Neuronal stem cell (in vitro differentiated cells): ENCODE measurements around the gene CROCC2.

Source experiments
- DNase-seq: peaks from one replicate; pipeline ENCODE4 v3.0.0-alpha.2; 2013; ENCODE audit warnings: low spot score
- H2AFZ ChIP-seq: one replicate; pipeline ENCODE4 v1.6.1; 2013; ENCODE audit warnings: mild to moderate bottlenecking, low read length, inconsistent platforms
- H2AK5ac ChIP-seq: 2 replicates; pipeline ENCODE4 v1.6.1; 2013; ENCODE audit warnings: low read depth, mild to moderate bottlenecking, inconsistent platforms, low read length, moderate library complexity, mixed read lengths
- H2BK120ac ChIP-seq: 2 replicates; pipeline ENCODE4 v1.6.1; 2013; ENCODE audit warnings: low read depth, mild to moderate bottlenecking, inconsistent platforms, low read length, moderate library complexity, mixed read lengths
- H2BK12ac ChIP-seq: one replicate; pipeline ENCODE4 v1.6.1; 2013; ENCODE audit warnings: low read length, inconsistent platforms
- H2BK15ac ChIP-seq: 2 replicates; pipeline ENCODE4 v1.6.1; 2013; ENCODE audit warnings: mild to moderate bottlenecking, low read length, inconsistent platforms, mixed read lengths
- H2BK5ac ChIP-seq: one replicate; pipeline ENCODE4 v1.6.1; 2013; ENCODE audit warnings: inconsistent platforms, mild to moderate bottlenecking, low read length, moderate library complexity
- H3K14ac ChIP-seq: one replicate; pipeline ENCODE4 v1.6.1; 2013; ENCODE audit warnings: low read length, inconsistent platforms
- H3K18ac ChIP-seq: 2 replicates; pipeline ENCODE4 v1.6.1; 2013; ENCODE audit warnings: low read length, inconsistent platforms
- H3K23ac ChIP-seq: 2 replicates; pipeline ENCODE4 v1.6.1; 2013; ENCODE audit warnings: low read depth, mild to moderate bottlenecking, mixed read lengths, low read length, inconsistent platforms; ENCODE audit not compliant: poor library complexity
- H3K27ac ChIP-seq: replicated peaks from 3 replicates; pipeline ENCODE4 v1.5.1; 2013; ENCODE audit warnings: low read length, inconsistent platforms
- H3K27me3 ChIP-seq, 3 experiments: 2 replicates each; pipeline ENCODE4 v1.6.1; 2013; ENCODE audit warnings: low read length in 3 of 3, mild to moderate bottlenecking in 2 of 3, inconsistent platforms in 1 of 3, low read depth in 1 of 3, mixed read lengths in 1 of 3, moderate library complexity in 1 of 3; ENCODE audit not compliant: control insufficient read depth in 3 of 3, insufficient read depth in 3 of 3
- H3K36me3 ChIP-seq, 2 donors: replicated peaks in 1 of 2; 2 replicates each; pipeline ENCODE4 v1.6.1; 2013; ENCODE audit warnings: low read length in 2 of 2; ENCODE audit not compliant: control insufficient read depth in 2 of 2, insufficient read depth in 2 of 2
- H3K4ac ChIP-seq: 2 replicates; pipeline ENCODE4 v1.6.1; 2013; ENCODE audit warnings: inconsistent platforms, mild to moderate bottlenecking, low read length, moderate library complexity
- H3K4me1 ChIP-seq, 2 donors: 1 replicate in 1 of 2; 2 replicates in 1 of 2; pipeline ENCODE4 v1.6.1; 2013; ENCODE audit warnings: low read length in 2 of 2, low read depth in 1 of 2; ENCODE audit not compliant: control insufficient read depth in 2 of 2, insufficient read depth in 1 of 2
- H3K4me2 ChIP-seq: one replicate; pipeline ENCODE4 v1.6.1; 2013; ENCODE audit warnings: mild to moderate bottlenecking, low read length, inconsistent platforms; ENCODE audit not compliant: insufficient read depth, poor library complexity, severe bottlenecking
- H3K4me3 ChIP-seq, 2 donors: 2 replicates each; pipeline ENCODE4 v1.5.1; 2013; ENCODE audit warnings: low read length in 2 of 2, mild to moderate bottlenecking in 2 of 2, inconsistent platforms in 1 of 2, moderate library complexity in 1 of 2
- H3K79me1 ChIP-seq: one replicate; pipeline ENCODE4 v1.6.1; 2013; ENCODE audit warnings: low read depth, mild to moderate bottlenecking, inconsistent platforms, low read length, moderate library complexity
- H3K9ac ChIP-seq: one replicate; pipeline ENCODE4 v1.6.1; 2013; ENCODE audit warnings: mild to moderate bottlenecking, low read depth, low read length, inconsistent platforms; ENCODE audit not compliant: poor library complexity
- H3K9me3 ChIP-seq, 2 donors: replicated peaks in 1 of 2; 2 replicates each; pipeline versions ENCODE3 to v1.6.1; 2013; ENCODE audit warnings: low read length in 2 of 2, mild to moderate bottlenecking in 2 of 2, inconsistent platforms in 1 of 2, low read depth in 1 of 2, mixed read lengths in 1 of 2, moderate library complexity in 1 of 2; ENCODE audit not compliant: control insufficient read depth in 2 of 2, insufficient read depth in 1 of 2
- H4K8ac ChIP-seq: one replicate; pipeline ENCODE4 v1.6.1; 2013; ENCODE audit warnings: low read depth, mild to moderate bottlenecking, inconsistent platforms, low read length, moderate library complexity
- H4K91ac ChIP-seq: one replicate; pipeline ENCODE4 v1.6.1; 2013; ENCODE audit warnings: low read length, low read depth, mild to moderate bottlenecking, inconsistent platforms; ENCODE audit not compliant: poor library complexity
- WGBS, 2 donors: extraction: QIAGEN DNeasy Blood & Tissue Kit; methylation state at CpG; one replicate each; pipeline ENCODE4 v1.1.7; 2013; ENCODE audit warnings: missing lambda C conversion rate in 2 of 2, mixed read lengths in 1 of 2; ENCODE audit not compliant: insufficient read length in 2 of 2, insufficient replicate concordance in 1 of 2; ENCODE audit errors: extremely low coverage in 2 of 2; 5-methylcytosine and 5-hydroxymethylcytosine counted together

Gene CROCC2

DNA sequence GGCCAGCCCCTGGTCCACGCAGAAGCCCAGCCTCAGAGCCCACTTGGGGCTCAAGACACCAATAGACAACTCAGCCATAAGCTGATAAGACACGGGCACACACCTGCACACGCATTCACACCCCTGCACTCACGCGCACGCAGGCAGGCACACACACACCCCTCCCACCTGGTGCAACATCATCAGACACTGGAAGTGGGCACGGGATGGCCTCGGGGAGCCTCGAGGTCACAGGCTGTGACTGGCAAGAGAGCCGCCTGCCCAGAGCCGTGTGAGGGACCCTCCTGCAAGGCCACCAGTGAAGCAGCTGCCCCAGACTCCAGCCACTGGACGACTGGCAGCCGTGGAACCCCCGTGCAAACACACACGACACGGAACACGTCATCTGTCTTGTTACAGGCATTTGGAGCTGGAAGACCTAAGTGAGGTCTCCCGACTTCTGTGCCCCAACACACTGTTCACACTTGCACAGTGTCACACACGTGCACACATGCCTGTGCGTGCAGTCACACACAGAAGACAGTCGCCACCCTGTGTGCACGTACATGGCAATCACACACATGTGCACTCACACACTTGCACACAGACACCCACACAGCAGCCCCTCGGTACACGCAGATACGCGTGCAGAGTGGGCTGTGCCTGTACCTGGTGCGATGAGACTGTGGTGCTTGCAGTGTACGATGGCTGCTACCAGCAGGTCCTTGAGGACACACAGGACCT, 11.1 kb upstream of the CROCC2 start:
- Histone ChIP-seq H3K27ac (no peak overlapping the region), H2BK5ac (no peak overlapping the region), H3K9ac (peak overlapping the region; percentile 67), H3K4ac (no peak overlapping the region), H2AK5ac (peak overlapping the region; percentile 81), H4K91ac (peak overlapping the region; percentile 19), H3K27me3 (peaks cover 0 to 15% (median 3%) of the 10 kb centered on the region in 3 experiments), H3K4me2 (no peak overlapping the region), H3K36me3 (no peaks in the 10 kb centered on the region), H2BK15ac (peak overlapping the region; percentile 88), H2AFZ (no peak overlapping the region), H3K79me1 (no peaks in the 10 kb centered on the region), H3K4me3 (peak overlapping the region in 1 of 2 donors; percentile 55), H3K4me1 (peaks cover 0 to 4% of the 10 kb centered on the region in 2 donors), H2BK12ac (peak overlapping the region; percentile 97), H3K9me3 (no peaks in the 10 kb centered on the region), H3K14ac (peak overlapping the region; percentile 95), H3K23ac (peak overlapping the region; percentile 98), H4K8ac (no peak overlapping the region), H3K18ac (peak overlapping the region; percentile 66), H2BK120ac (no peak overlapping the region)
- DNase-seq = no peak
- no CpG with 5 or more reads among the region's 28 CpGs for WGBS, 2 donors

DNA sequence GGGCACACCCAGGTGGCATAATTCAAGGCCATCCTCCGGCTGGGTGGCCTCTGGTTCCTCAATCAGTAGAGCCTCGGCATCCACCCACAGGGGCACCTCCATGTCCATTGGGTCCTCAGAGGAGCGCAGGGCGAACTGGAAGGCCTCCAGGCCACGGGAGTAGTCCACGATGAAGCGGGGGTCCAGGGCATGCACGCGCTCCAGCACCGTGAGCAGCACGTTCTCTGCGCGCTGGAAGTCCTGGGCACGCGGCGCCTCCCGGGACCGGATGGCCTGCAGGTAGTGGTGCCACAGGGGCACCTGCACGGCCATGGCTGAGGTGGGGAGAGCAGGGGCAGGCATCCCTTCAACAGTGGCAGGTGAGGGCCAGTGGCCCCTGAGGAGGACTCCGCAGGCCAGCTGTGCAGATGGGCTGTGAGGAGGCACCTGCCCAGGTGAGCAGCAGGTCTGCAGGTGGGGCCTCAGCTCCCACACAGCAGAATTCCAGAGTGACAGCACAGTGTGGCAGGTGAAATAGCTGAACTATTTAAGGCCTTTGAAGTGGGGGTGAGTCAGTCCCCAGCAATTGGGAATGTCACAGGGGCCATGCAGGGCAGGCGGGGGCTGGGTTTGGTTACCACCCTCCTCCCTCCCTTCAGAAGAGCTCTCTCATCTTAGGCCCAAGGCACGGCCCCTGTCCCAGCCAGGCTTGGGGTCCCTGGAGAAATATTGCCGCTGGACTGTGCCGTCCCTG, 10.3 kb upstream of the CROCC2 start, which contains the start of gene MAB21L4:
MAB21L4 (minus strand) TSS at position 501 of the 733 bp plus-strand sequence; CDS start at position 342, 159 bp downstream.
- no peak for DNase-seq
- Histone ChIP-seq H3K4me3 (peak within 1 kb of the TSS in 1 of 2 donors; percentile 55), H2BK12ac (peak within 1 kb of the TSS; percentile 97), H2BK5ac (no peak within 1 kb of the TSS), H3K36me3 (no peaks in the 10 kb centered on the region), H2BK120ac (no peak within 1 kb of the TSS), H3K4ac (no peak within 1 kb of the TSS), H3K4me2 (peak within 1 kb of the TSS; percentile 11), H3K9ac (peak within 1 kb of the TSS; percentile 70), H2AFZ (no peak within 1 kb of the TSS), H3K79me1 (no peaks in the 10 kb centered on the region), H3K27ac (no peak within 1 kb of the TSS), H3K18ac (peak within 1 kb of the TSS; percentile 85), H4K8ac (peak within 1 kb of the TSS; percentile 65), H3K4me1 (peaks cover 0 to 4% of the 10 kb centered on the region in 2 donors), H4K91ac (peak within 1 kb of the TSS; percentile 64), H3K23ac (peak within 1 kb of the TSS; percentile 98), H3K27me3 (peaks cover 0 to 15% (median 3%) of the 10 kb centered on the region in 3 experiments), H3K14ac (peak within 1 kb of the TSS; percentile 95), H3K9me3 (no peaks in the 10 kb centered on the region), H2AK5ac (peak within 1 kb of the TSS; percentile 92), H2BK15ac (peak within 1 kb of the TSS; percentile 88)
- no CpG with 5 or more reads among the region's 24 CpGs for WGBS, 2 donors

DNA sequence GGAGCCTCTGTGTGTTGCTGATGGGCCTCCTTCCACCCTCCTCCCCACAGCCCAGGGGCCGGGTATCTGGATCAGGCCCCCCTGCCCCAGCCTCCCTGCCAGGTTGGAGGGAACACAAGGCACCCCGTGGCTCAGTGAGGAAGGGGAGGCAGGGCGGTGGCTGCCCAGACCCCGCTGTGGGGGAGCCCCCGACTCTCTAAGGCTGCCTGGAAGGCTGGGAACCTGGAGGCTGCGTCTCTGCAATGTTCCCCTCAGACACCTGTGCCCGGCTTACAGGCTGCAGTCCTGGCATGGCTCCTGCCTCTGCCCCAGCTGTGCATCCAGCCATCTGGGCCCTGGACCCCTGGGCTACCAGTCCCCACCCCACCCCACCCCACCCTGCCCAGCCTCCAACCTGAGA, 9.7 kb upstream of the CROCC2 start:
- Histone ChIP-seq H3K4ac (no peak overlapping the region), H2BK5ac (no peak overlapping the region), H4K91ac (peak overlapping the region; percentile 64), H2BK120ac (no peak overlapping the region), H2BK15ac (peak overlapping the region; percentile 75), H4K8ac (peak overlapping the region; percentile 65), H3K9ac (no peak overlapping the region), H3K27me3 (peaks cover 0 to 11% (median 3%) of the 10 kb centered on the region in 3 experiments), H3K4me3 (no peak overlapping the region), H3K27ac (no peak overlapping the region), H2AFZ (no peak overlapping the region), H3K36me3 (no peaks in the 10 kb centered on the region), H3K18ac (peak overlapping the region; percentile 48), H2AK5ac (peak overlapping the region; percentile 92), H3K23ac (no peak overlapping the region), H3K14ac (no peak overlapping the region), H3K4me2 (no peak overlapping the region), H2BK12ac (no peak overlapping the region), H3K79me1 (no peaks in the 10 kb centered on the region), H3K9me3 (no peaks in the 10 kb centered on the region), H3K4me1 (peaks cover 0 to 4% of the 10 kb centered on the region in 2 donors)
- DNase-seq = no peak
- WGBS, 2 donors = no CpG with 5 or more reads among the region's 7 CpGs
